Frontal cortex (tissue), 4 donors: ENCODE data around the gene CELF4. TPM values are rescaled to one million over a fixed set of nuclear protein-coding genes. Genes with fewer than 3 reads are reported as not detected.
A peak's percentile ranks its signal among the peaks of the same experiment; 100 is the strongest.

Experiments used
- DNase-seq, 2 donors: peaks; one replicate each; pipeline ENCODE4 v3.0.0; 2012; ENCODE audit warnings: low spot score in 2 of 2
- FAIRE-seq: peaks from 2 replicates; lab custom pipeline; 2012; peaks lifted over from hg19 to GRCh38; lab: Jason Lieb, UNC
- total RNA-seq: library from RNA; depleted of rRNA; stranded (reverse); fragments of >200 nt; gene quantifications from one replicate; pipeline ENCODE4 v1.2.3, GENCODE V29; 2014
- donor health status: control.
- donor health status: control.
- donor health status: control.

CELF4 gene
- total RNA-seq, 1 donor from 2014 or later, result 92.9 TPM

DNA sequence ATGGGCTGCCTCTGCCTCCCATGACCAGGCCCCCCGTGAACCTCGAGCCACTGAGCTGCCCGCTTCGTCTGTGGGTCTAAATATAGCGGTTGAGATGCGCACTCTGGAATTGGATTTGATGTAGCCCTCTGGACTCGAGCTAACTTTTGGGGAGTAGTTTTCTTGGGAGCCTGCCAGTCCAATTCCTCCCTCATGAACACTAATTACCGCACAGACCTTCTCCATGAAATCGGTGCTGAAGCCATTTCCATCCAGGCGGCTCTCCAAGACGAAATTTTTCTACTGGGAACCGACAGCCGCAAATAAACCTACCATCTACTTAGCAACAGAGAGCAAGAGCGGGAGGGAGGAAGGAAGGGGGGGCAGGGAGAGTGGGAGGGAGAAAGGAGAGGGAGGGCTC is 63.6 kb downstream of the CELF4 start:
- FAIRE-seq (no peak), DNase-seq (peak in 1 of 2 donors; percentile 39)

GRCh38 chr18:37501136-37501535 is 64.5 kb downstream of the CELF4 start:
- DNase-seq (no peak), FAIRE-seq (no peak)

DNA sequence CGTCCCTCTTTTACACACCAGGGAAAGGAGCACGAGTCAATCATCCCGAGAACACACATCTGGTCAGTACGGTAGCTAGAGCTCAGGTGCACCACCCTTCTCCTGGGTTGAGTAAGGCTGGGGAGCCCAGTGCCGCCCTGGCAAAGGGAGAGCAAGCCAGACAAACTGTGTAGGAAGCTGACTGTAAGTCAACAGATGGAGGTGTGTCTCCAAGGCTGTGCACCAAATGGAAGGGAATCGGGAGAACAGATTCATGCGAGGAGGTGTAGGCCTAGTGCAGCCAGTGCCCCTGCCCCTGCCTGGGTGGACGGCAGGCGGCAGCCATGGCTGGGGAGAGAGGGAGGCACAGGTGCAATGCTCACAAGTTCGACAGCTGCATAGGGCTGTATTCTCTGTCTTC is 65.7 kb downstream of the CELF4 start:
- DNase-seq, result no peak
- FAIRE-seq, result no peak

- FAIRE-seq (no peak), DNase-seq (no peak)
Observed at GRCh38 chr18:37499044-37499443, 66.6 kb downstream of the CELF4 start.

- DNase-seq (no peak), FAIRE-seq (no peak)
Observed at GRCh38 chr18:37497853-37498518, 67.6 kb downstream of the CELF4 start.

GRCh38 chr18:37496568-37496967 is 69.0 kb downstream of the CELF4 start:
- FAIRE-seq (no peak), DNase-seq (no peak)

DNA sequence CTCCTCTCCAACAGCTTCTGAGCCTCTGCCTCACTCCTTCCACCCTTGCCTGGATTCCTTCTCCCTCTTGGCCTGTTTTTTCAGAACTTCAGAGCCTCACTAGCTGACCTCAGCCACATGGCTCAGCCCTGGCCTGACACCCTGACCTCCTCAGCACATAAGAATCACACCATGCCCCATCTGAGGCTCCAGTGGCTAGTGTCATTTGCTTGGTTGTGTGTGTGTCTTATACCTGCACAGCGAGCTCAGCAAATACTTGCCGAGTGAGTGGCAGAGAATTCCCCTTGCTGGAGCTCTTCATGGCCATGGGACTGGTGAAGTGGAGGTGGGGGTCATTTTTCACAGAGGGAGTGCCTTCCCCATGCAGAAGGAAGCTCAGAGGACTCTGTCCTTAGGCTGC is 70.2 kb downstream of the CELF4 start:
- no peak for FAIRE-seq
- DNase-seq, result no peak

- no peak for DNase-seq
- FAIRE-seq, result no peak
Observed at GRCh38 chr18:37494406-37494805, 71.2 kb downstream of the CELF4 start.

- DNase-seq (no peak), FAIRE-seq (no peak)
Observed at GRCh38 chr18:37493352-37493935, 72.2 kb downstream of the CELF4 start.

- FAIRE-seq (no peak), DNase-seq (no peak)
Observed at GRCh38 chr18:37492952-37493351, 72.6 kb downstream of the CELF4 start.

GRCh38 chr18:37491526-37491925 is 74.1 kb downstream of the CELF4 start:
- FAIRE-seq, result no peak
- no peak for DNase-seq

DNA sequence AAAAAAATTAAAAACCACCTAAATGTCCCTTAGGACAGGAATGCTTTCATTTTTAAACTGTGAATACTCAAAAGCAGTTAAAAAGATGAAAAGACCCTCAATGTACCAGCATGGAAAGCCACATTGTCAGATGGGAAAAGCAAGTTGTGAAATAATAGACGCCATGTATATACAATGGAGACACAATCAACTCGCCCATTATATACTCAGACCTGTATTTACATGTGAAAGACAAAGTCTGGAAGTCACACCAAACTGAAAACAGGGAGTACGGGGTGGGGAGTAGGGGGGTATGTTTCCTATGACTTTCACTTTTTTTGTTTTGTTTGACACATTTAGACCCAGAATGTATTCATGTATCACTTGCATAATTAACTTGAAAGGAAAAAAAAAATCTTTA is 75.6 kb downstream of the CELF4 start:
- no peak for FAIRE-seq

DNA sequence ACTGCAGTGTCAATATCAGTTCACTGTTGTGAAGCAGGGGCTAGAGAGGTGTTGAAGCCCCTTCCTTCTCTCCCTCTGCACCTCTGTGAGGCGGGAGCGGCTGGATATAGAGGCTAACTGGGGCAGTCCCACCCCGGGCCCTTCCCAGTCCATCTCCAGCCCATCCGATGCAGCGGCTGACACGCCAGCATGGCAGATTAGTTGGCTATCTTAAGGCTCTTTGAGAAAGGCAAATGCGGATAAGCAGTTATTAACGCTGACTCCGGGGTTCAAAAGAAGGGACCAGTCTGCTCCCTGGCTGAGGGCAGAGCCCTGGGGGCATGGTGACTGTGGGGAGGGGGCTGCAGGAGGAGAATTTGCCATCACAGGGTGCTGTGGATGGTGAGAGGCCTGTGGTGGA is 76.6 kb downstream of the CELF4 start:
- FAIRE-seq, result no peak

More for the DNA sequence above, 75.6 kb downstream of the CELF4 start:
- no peak for DNase-seq

GRCh38 chr18:37487400-37487867 is 78.2 kb downstream of the CELF4 start:
- no peak for FAIRE-seq
- no peak for DNase-seq

More for the DNA sequence above, 76.6 kb downstream of the CELF4 start:
- no peak for DNase-seq

GRCh38 chr18:37486848-37487247 is 78.8 kb downstream of the CELF4 start:
- FAIRE-seq (no peak), DNase-seq (no peak)

DNA sequence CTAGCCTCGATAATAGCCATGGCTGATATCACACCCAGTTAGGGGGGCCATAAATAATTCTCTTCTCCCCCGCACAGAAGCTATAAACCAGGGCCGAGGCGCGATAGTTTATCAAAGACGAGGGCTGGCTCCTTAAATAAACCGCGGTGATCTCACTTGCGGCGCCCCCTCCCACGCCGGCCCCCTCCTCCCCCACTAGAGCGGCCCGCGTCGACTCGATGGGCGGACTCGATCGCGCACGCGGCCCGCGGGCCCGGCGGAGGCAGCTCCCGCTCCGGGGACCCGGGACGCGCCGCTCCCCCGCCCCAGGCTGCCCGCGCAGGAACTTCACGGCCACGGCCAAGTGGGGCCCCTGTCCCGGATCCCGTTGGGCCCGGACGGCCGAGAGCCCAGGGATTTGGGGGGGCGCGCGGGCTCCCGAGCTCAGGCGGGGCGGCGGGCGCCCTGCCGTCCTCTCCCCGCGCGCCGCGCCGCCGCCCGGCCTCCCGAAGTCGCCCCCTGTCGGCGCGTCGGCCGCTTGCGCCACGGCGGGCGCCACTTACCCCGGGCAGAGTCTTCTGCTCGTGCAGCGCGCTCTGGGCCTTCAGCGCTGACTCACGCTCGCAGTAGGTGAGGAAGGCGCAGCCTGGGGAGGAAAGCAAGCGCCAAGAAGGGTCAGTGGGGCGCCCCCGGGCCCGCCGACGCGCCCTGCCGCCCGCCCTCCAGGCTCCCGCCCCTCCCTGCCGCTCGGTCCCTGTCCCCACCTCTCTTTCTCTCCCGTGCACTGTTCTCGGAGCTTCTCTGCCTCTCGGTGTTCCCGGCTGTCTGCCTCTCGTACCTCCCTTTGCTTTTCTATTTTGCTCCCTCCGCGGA is 80.4 kb downstream of the CELF4 start:
- no peak for FAIRE-seq
- peak; percentile 47 to 63 for DNase-seq

- no peak for DNase-seq
Observed at GRCh38 chr18:37483984-37484819, 81.4 kb downstream of the CELF4 start.

DNA sequence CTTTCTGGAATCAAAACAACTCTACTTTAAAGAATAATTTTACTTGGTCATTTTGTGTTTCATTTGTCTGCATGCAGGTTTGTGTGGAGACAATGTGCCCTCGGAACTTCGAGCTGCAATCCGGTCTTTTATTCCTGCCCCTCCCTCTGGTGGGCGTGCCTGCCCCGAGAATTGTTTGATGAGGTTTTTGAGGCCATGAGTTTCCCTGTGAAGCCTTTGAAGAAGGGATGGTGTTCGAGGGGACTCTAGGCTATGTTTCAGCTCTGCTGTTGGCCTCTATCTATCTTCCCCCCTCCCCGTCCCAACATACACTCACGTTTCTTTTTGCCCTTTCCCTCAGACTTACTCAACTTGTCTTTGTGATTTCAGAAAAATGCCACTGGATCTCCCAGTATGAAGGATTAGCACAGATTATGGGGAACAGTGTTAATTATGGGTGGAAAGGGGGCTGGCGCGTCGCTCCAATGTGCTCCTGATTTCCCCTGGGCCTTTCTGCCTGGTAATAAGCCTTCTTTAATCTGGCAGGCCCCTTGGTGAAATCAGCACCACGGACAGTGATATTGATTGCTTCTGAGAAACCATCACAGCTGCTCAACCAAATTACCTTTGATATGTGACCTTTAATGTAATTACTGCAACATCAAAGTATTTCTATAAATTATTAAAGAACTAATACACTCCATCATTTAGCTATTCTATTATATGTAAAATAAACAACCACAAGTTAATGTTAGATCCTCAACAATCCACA is 82.2 kb downstream of the CELF4 start:
- no peak for FAIRE-seq
- DNase-seq, result no peak

More at GRCh38 chr18:37483984-37484819, 81.4 kb downstream of the CELF4 start:
- FAIRE-seq, result no peak

- no peak for DNase-seq
Observed at GRCh38 chr18:37482433-37482832, 83.2 kb downstream of the CELF4 start.

More at GRCh38 chr18:37482433-37482832, 83.2 kb downstream of the CELF4 start:
- no peak for FAIRE-seq
